GM12878 (cell line): ENCODE measurements around the gene CRB1. TPM values are rescaled to one million over a fixed set of nuclear protein-coding genes. Genes with fewer than 3 reads are reported as not detected.

ENCODE experiments used
- ATAC-seq: fragments of 200-7000 bp; cut with Tn5 transposase; 3 replicates; pipeline ENCODE4 v1.9.1; 2020; ENCODE audit warnings: mild to moderate bottlenecking, moderate library complexity
- BruUV-seq: library from RNA; stranded (reverse); fragments of 400-500 nt; replicated peaks from 2 replicates; lab custom pipeline; 2021; lab: Mats Ljungman, UMichigan
- CTCF ChIA-PET: fragments of 300-600 bp; sonication (Branson Sonifier 250); formaldehyde crosslinking; extraction: SDS; loops from one replicate; lab custom pipeline; 2021; ENCODE audit warnings: inconsistent platforms; lab: Yijun Ruan, JAX
- POLR2A ChIA-PET: fragments of 350-600 bp; formaldehyde crosslinking; extraction: SDS; loops from one replicate; lab custom pipeline; 2021; ENCODE audit warnings: inconsistent platforms; lab: Charles Lee
- RAD21 ChIA-PET: fragments of 300-600 bp; sonication (Branson Sonifier 250); formaldehyde crosslinking; loops from one replicate; lab custom pipeline; 2023; ENCODE audit warnings: antibody characterized with exemption; ENCODE audit not compliant: unreplicated experiment; lab: Charles Lee
- SMC1A ChIA-PET: fragments of 300-600 bp; sonication (Branson Sonifier 250); formaldehyde crosslinking; loops from one replicate; lab custom pipeline; 2023; ENCODE audit not compliant: unreplicated experiment, uncharacterized antibody; lab: Charles Lee
- DNase-seq: peaks from one replicate; pipeline ENCODE4 v3.0.0-alpha.2; 2011; ENCODE audit warnings: low read depth, low spot score
- FAIRE-seq: peaks from 3 replicates; lab custom pipeline; 2011; peaks lifted over from hg19 to GRCh38; lab: Jason Lieb, UNC
- H2AFZ ChIP-seq: 2 replicates; pipeline ENCODE4 v1.6.0; 2011; ENCODE audit warnings: low read depth, low read length, control low read depth; ENCODE audit not compliant: control insufficient read depth
- H3K27ac ChIP-seq: 2 replicates; pipeline ENCODE4 v1.5.1; 2011; ENCODE audit warnings: control low read depth; ENCODE audit not compliant: control insufficient read depth, insufficient read depth
- H3K27me3 ChIP-seq, 2 experiments: replicated peaks in 1 of 2; 2 replicates each; pipeline versions ENCODE4 v1.6.0 to v1.6.1; 2011; ENCODE audit warnings: low read length in 1 of 2; ENCODE audit not compliant: control insufficient read depth in 2 of 2, insufficient read depth in 2 of 2
- H3K36me3 ChIP-seq, 2 experiments: 2 replicates each; pipeline ENCODE4 v1.5.1; 2011; ENCODE audit warnings: low read length in 1 of 2; ENCODE audit not compliant: control insufficient read depth in 2 of 2, insufficient read depth in 2 of 2
- H3K4me1 ChIP-seq: 2 replicates; pipeline ENCODE4 v1.6.1; 2011; ENCODE audit warnings: mild to moderate bottlenecking, low read length, moderate library complexity, mixed read lengths; ENCODE audit not compliant: control insufficient read depth, insufficient read depth
- H3K4me2 ChIP-seq: 2 replicates; pipeline ENCODE4 v1.6.0; 2011; ENCODE audit warnings: control low read depth; ENCODE audit not compliant: control insufficient read depth, insufficient read depth
- H3K4me3 ChIP-seq: fragments of 200-600 bp; sonication (generic); 2 replicates; pipeline ENCODE4 v1.5.1; 2016
- H3K79me2 ChIP-seq: 2 replicates; pipeline ENCODE4 v1.6.0; 2011; ENCODE audit warnings: low read length; ENCODE audit not compliant: control insufficient read depth, insufficient read depth
- H3K9ac ChIP-seq: 2 replicates; pipeline ENCODE4 v1.8.0; 2011; ENCODE audit warnings: low read length, control low read depth, mixed read lengths; ENCODE audit not compliant: control insufficient read depth, insufficient read depth
- H3K9me3 ChIP-seq: replicated peaks from 3 replicates; pipeline ENCODE4 v1.5.1; 2011; ENCODE audit warnings: mild to moderate bottlenecking, low read length; ENCODE audit not compliant: control insufficient read depth, insufficient read depth
- H4K20me1 ChIP-seq: 2 replicates; pipeline ENCODE4 v1.6.0; 2011; ENCODE audit not compliant: control insufficient read depth, insufficient read depth
- BACH1 ChIP-seq: fragments of 450-650 bp; IDR thresholded peaks from 2 replicates; pipeline ENCODE4 v1.6.1; 2017; ENCODE audit warnings: mild to moderate bottlenecking, borderline replicate concordance
- BCL3 ChIP-seq: IDR thresholded peaks from 2 replicates; pipeline ENCODE4 v1.6.1; 2011; ENCODE audit warnings: borderline replicate concordance, low read depth, mild to moderate bottlenecking, moderate library complexity, low read length; ENCODE audit not compliant: insufficient read depth, poor library complexity, severe bottlenecking
- CBFB ChIP-seq: IDR thresholded peaks from 2 replicates; pipeline ENCODE4 v1.6.1; 2016; ENCODE audit warnings: antibody characterized with exemption, low read depth
- CEBPB ChIP-seq, 2 experiments: fragments of 150-350 bp in 1 of 2; IDR thresholded peaks; 2 replicates each; pipeline ENCODE4 v1.6.1; 2012 to 2014; ENCODE audit warnings: low read depth in 2 of 2, low read length in 2 of 2, borderline replicate concordance in 1 of 2, inconsistent platforms in 1 of 2
- E2F4 ChIP-seq: IDR thresholded peaks from 2 replicates; pipeline ENCODE4 v1.6.1; 2012; ENCODE audit warnings: low read depth, low read length, improper control_type of control experiment
- FOXK2 ChIP-seq: fragments of 450-650 bp; IDR thresholded peaks from 2 replicates; pipeline ENCODE4 v1.6.1; 2017; ENCODE audit warnings: mild to moderate bottlenecking, moderate library complexity
- HDAC6 ChIP-seq: fragments of 200-600 bp; sonication (generic); IDR thresholded peaks from one replicate; pipeline ENCODE4 v1.8.0; 2017; ENCODE audit warnings: antibody characterized with exemption; ENCODE audit not compliant: unreplicated experiment
- JUND ChIP-seq: IDR thresholded peaks from 2 replicates; pipeline ENCODE4 v1.6.1; 2012; ENCODE audit warnings: low read depth, mild to moderate bottlenecking, low read length, improper control_type of control experiment, moderate library complexity
- NBN ChIP-seq: fragments of 450-650 bp; IDR thresholded peaks from 2 replicates; pipeline ENCODE4 v1.6.1; 2016
- RELB ChIP-seq: fragments of 450-650 bp; IDR thresholded peaks from 2 replicates; pipeline ENCODE4 v1.6.1; 2017; ENCODE audit warnings: low read depth, mild to moderate bottlenecking, moderate library complexity
- SMAD5 ChIP-seq: IDR thresholded peaks from 2 replicates; pipeline ENCODE4 v1.6.1; 2016; ENCODE audit warnings: antibody characterized with exemption, low read depth
- SUPT20H ChIP-seq: IDR thresholded peaks from 2 replicates; pipeline ENCODE4 v1.6.1; 2011; ENCODE audit warnings: low read depth, mild to moderate bottlenecking, low read length, moderate library complexity, borderline replicate concordance; ENCODE audit not compliant: control insufficient read depth
- WRNIP1 ChIP-seq: IDR thresholded peaks from 2 replicates; pipeline ENCODE4 v1.6.1; 2011; ENCODE audit warnings: low read depth, low read length, improper control_type of control experiment, borderline replicate concordance
- YY1 ChIP-seq: IDR thresholded peaks from 2 replicates; pipeline ENCODE4 v1.6.1; 2011; ENCODE audit warnings: low read depth, mild to moderate bottlenecking, low read length
- ZNF24 ChIP-seq: fragments of 450-650 bp; IDR thresholded peaks from 2 replicates; pipeline ENCODE4 v1.6.1; 2017; ENCODE audit warnings: antibody characterized with exemption, mild to moderate bottlenecking
- ZNF592 ChIP-seq: fragments of 450-650 bp; IDR thresholded peaks from 2 replicates; pipeline ENCODE4 v1.6.1; 2017; ENCODE audit warnings: mild to moderate bottlenecking, moderate library complexity
- WGBS: methylation state at CpG from one replicate; pipeline ENCODE4 v1.1.6; 2016; ENCODE audit warnings: low lambda C conversion rate; ENCODE audit not compliant: insufficient replicate concordance, insufficient coverage; ENCODE audit errors: missing lambda C conversion rate; 5-methylcytosine and 5-hydroxymethylcytosine counted together
- in situ Hi-C: fragments of 300-500 bp; cut with MboI; formaldehyde crosslinking; loops from 9 replicates; pipeline ENCODE4 v1.14.3; 2018; ENCODE audit warnings: mixed read lengths
- intact Hi-C: fragments of 100-400 bp; cut with micrococcal nuclease; formaldehyde crosslinking; loops from one replicate; pipeline ENCODE4 v1.14.2; 2022; ENCODE audit not compliant: unreplicated experiment
- polyA plus RNA-seq, 11 experiments: library from polyadenylated mRNA; depleted of rRNA in 4 of 11; unstranded in 6 of 11; stranded (reverse) in 5 of 11; fragments of >200 nt; fragmentation: Nextera tagmentation in 4 of 11; fragmentation: Illumina TruSeq in 1 of 11; extraction: Ambion mirVana in 4 of 11; extraction: Trizol in 1 of 11; gene quantifications; 1 replicate in 1 of 11; 2 replicates in 10 of 11; pipeline versions ENCODE4 v1.2.1 to v1.2.3, GENCODE V29; 2011 to 2016; ENCODE audit warnings: inconsistent platforms in 2 of 11, missing spikeins in 2 of 11, low read depth in 1 of 11
- total RNA-seq, 4 experiments: library from RNA; depleted of rRNA in 3 of 4; stranded (reverse); fragments of >200 nt in 3 of 4; fragmentation: Illumina TruSeq in 1 of 4; extraction: Trizol in 1 of 4; gene quantifications; 2 replicates each; pipeline versions ENCODE4 v1.2.1 to v1.2.3, GENCODE V29; 2013 to 2021

Gene CRB1
- total and polyA plus RNA-seq, 10 of the 15 experiments (the other 5 are each of a cell fraction or from before 2014, with no cell fraction given) = 0.06 to 0.10 (median 0.06) TPM; not detected in 7

GRCh38 chr1:197469620-197470210 is 201.7 kb downstream of the CRB1 start (continued):
- TF ChIP-seq E2F4 (no peak), RELB (no peak), BACH1 (no peak), ZNF24 (no peak), JUND (no peak), YY1 (no peak)

GRCh38 chr1:197470330-197470729 is 202.3 kb downstream of the CRB1 start:
- in situ Hi-C loops (no loop called here), intact Hi-C loops (no loop called here)
- no peaks in the 10 kb centered on the region for H3K9me3 ChIP-seq
- no peaks in the 10 kb centered on the region for H3K27me3 ChIP-seq
- DNase-seq (no peak), ATAC-seq (no peak), FAIRE-seq (no peak)
- ChIA-PET CTCF (no interaction called here), POLR2A (no interaction called here), RAD21 (no interaction called here), SMC1A (no interaction called here)
- no peaks in the 10 kb centered on the region for H3K79me2 ChIP-seq
- no peak overlapping the region for H3K4me3 ChIP-seq
- no peaks in the 10 kb centered on the region for H3K4me1 ChIP-seq
- H3K36me3 ChIP-seq = no peaks in the 10 kb centered on the region
- H4K20me1 ChIP-seq = no peaks in the 10 kb centered on the region
- no peak overlapping the region for H2AFZ ChIP-seq
- H3K9ac ChIP-seq = no peak overlapping the region
- H3K4me2 ChIP-seq = no peak overlapping the region
- 0% methylated on average over 1 of the region's 1 CpG for WGBS
- no TSS peak for BruUV-seq
- H3K27ac ChIP-seq = no peak overlapping the region
- TF ChIP-seq FOXK2 (no peak), CBFB (no peak), HDAC6 (no peak), WRNIP1 (no peak), SMAD5 (no peak), ZNF592 (no peak), SUPT20H (no peak), NBN (no peak), BCL3 (no peak), CEBPB (IDR thresholded peaks at IDR 0.05; ENCODE audit: borderline replicate concordance in 1 of 2, low read depth in 2 of 2, low read length in 2 of 2) (no peak)
